Testis (tissue), 3 donors: ENCODE measurements around the gene ACACB. TPM values are rescaled to one million over a fixed set of nuclear protein-coding genes. Genes with fewer than 3 reads are reported as not detected.

Source experiments
- DNase-seq: peaks from one replicate; pipeline ENCODE4 v3.0.0-alpha.2; 2019
- H3K27ac ChIP-seq, 2 donors: fragments of 200-600 bp; sonication (generic); one replicate each; pipeline ENCODE4 v1.5.1; 2019
- H3K27me3 ChIP-seq: fragments of 200-600 bp; sonication (generic); one replicate; pipeline ENCODE4 v1.5.1; 2019
- H3K36me3 ChIP-seq: fragments of 200-600 bp; sonication (generic); one replicate; pipeline ENCODE4 v1.5.1; 2017; ENCODE audit warnings: low read depth; ENCODE audit errors: missing control alignments
- H3K4me1 ChIP-seq: fragments of 200-600 bp; sonication (generic); one replicate; pipeline ENCODE4 v1.5.1; 2019
- H3K4me3 ChIP-seq, 2 donors: fragments of 200-600 bp; sonication (generic); one replicate each; pipeline ENCODE4 v1.5.1; 2017 to 2019
- H3K9me3 ChIP-seq: fragments of 200-600 bp; sonication (generic); one replicate; pipeline ENCODE4 v1.5.1; 2017
- POLR2A ChIP-seq: fragments of 450-650 bp; IDR thresholded peaks from one replicate; pipeline ENCODE4 v1.6.1; 2017; ENCODE audit warnings: antibody characterized with exemption, mild to moderate bottlenecking, moderate library complexity
- WGBS, 2 donors: methylation state at CpG; one replicate each; pipeline ENCODE4 v1.1.5; 2018; 5-methylcytosine and 5-hydroxymethylcytosine counted together
- intact Hi-C: fragments of 100-400 bp; cut with DNase I; formaldehyde crosslinking; loops from one replicate; pipeline ENCODE4 v1.15.1; 2023; ENCODE audit warnings: low total_unique reads
- polyA plus RNA-seq: library from polyadenylated mRNA; stranded (reverse); fragments of 350-450 nt; fragmentation: Illumina TruSeq; extraction: RNeasy Lipid Tissue Mini Kit (QIAGEN cat#74804); gene quantifications from one replicate; pipeline ENCODE4 v1.2.3, GENCODE V29; 2014; ENCODE audit warnings: low read depth, low replicate concordance; ENCODE audit not compliant: insufficient read depth
- total RNA-seq, 2 donors: library from RNA; depleted of rRNA; stranded (reverse); fragments of >200 nt; gene quantifications; one replicate each; pipeline ENCODE4 v1.2.3, GENCODE V29; 2016
- TF ChIP-seq, protein P1 (sequence below), 3 experiments: fragments of 450-650 bp in 2 of 3; fragments of 200-600 bp in 1 of 3; sonication (generic) in 1 of 3; IDR thresholded peaks; one replicate each; pipeline ENCODE4 v1.5.1; 2016 to 2019; ENCODE audit warnings: antibody characterized with exemption in 3 of 3, mild to moderate bottlenecking in 2 of 3, moderate library complexity in 1 of 3

ACACB gene
- total and polyA plus RNA-seq, 3 donors from 2014 or later, result 25.5 to 96.8 (median 61.6) TPM

DNA sequence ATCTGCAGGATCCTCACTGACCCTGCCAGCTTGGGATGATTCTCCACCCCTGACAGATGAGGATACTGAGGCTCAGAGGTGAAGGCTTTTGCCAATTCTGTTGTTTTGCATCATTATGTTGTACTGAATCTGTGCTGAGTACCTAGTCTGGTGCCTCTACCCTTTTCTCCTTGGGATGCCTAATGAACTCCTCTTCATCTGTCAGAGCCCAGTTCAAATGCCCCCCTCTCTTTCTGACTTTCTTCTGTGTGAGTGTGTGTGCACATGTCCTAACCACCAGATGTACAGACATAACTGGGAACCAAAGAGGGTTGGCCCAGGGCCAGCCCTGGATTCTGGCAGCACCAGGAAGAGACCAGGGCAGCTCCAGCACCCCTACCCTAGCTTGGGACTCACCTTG, 169.9 kb downstream of the ACACB start:
- TF ChIP-seq POLR2A, result no peak
- TF ChIP-seq, protein P1, sequence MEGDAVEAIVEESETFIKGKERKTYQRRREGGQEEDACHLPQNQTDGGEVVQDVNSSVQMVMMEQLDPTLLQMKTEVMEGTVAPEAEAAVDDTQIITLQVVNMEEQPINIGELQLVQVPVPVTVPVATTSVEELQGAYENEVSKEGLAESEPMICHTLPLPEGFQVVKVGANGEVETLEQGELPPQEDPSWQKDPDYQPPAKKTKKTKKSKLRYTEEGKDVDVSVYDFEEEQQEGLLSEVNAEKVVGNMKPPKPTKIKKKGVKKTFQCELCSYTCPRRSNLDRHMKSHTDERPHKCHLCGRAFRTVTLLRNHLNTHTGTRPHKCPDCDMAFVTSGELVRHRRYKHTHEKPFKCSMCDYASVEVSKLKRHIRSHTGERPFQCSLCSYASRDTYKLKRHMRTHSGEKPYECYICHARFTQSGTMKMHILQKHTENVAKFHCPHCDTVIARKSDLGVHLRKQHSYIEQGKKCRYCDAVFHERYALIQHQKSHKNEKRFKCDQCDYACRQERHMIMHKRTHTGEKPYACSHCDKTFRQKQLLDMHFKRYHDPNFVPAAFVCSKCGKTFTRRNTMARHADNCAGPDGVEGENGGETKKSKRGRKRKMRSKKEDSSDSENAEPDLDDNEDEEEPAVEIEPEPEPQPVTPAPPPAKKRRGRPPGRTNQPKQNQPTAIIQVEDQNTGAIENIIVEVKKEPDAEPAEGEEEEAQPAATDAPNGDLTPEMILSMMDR (IDR thresholded peaks at IDR 0.05), result no peak
- intact Hi-C loops, result no loop called here
- DNase-seq, result no peak
- no peaks in the 10 kb centered on the region for H3K36me3 ChIP-seq
- H3K27me3 ChIP-seq, result no peaks in the 10 kb centered on the region
- no peaks in the 10 kb centered on the region for H3K4me1 ChIP-seq
- H3K9me3 ChIP-seq, result no peaks in the 10 kb centered on the region
- H3K4me3 ChIP-seq, result no peak overlapping the region
- no peak overlapping the region for H3K27ac ChIP-seq

DNA sequence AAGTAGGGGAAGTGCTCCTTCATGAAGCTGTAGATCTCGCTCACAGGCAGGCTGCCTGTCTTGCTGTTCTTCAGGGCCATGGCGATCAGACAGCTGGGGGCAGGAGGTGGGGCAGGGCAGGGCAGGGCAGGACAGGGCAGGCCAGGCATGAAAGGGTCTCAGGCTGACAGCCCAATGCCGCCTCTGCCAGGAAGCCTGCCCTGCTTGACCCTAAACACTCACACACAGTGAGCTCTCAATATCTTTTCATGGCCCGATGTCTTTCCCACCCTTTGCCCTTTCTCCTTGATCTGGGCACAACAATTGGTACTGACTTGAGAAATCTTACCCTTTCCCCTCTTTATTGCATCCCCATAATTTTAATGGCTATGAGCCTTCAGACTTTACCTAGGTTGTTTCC, 170.3 kb downstream of the ACACB start:
- H3K4me3 ChIP-seq, result no peak overlapping the region
- TF ChIP-seq, protein P1 (IDR thresholded peaks at IDR 0.05), result no peak
- TF ChIP-seq POLR2A, result no peak
- DNase-seq, result no peak
- H3K9me3 ChIP-seq, result no peaks in the 10 kb centered on the region
- no peaks in the 10 kb centered on the region for H3K36me3 ChIP-seq
- WGBS, 2 donors, result 82 to 92% methylated on average over 3 to 4 of the region's 4 CpGs
- no peak overlapping the region for H3K27ac ChIP-seq
- no peaks in the 10 kb centered on the region for H3K27me3 ChIP-seq
- H3K4me1 ChIP-seq, result no peaks in the 10 kb centered on the region
- intact Hi-C loops, result no loop called here

DNA sequence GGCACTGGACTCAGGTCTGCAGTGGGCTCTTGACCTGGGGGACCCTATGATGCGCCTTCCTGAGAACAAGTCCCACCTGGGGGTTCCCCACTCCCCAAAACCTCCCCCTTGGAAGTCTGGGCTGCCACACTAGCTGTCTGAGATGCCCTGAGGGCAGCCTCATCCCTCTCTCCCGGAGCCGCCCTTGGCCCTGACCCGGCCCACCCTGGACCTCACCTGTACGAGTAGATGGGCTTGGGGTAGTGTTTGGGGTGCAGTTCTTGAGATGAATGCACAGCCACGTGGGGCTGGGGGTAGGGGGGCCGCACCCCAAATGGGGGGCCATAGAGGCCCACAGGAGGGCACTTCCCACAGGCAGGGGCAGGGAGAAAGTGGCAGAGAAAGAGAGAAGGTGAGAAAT, 170.8 kb downstream of the ACACB start:
- TF ChIP-seq, protein P1 (IDR thresholded peaks at IDR 0.05), result no peak
- no peak for TF ChIP-seq POLR2A
- Histone ChIP-seq H3K27ac (no peak overlapping the region), H3K36me3 (no peaks in the 10 kb centered on the region), H3K4me1 (no peaks in the 10 kb centered on the region), H3K4me3 (no peak overlapping the region), H3K9me3 (no peaks in the 10 kb centered on the region), H3K27me3 (no peaks in the 10 kb centered on the region)
- DNase-seq, result no peak
- intact Hi-C loops, result no loop called here
- WGBS, 2 donors, result 81% methylated on average over 5 to 7 of the region's 7 CpGs

DNA sequence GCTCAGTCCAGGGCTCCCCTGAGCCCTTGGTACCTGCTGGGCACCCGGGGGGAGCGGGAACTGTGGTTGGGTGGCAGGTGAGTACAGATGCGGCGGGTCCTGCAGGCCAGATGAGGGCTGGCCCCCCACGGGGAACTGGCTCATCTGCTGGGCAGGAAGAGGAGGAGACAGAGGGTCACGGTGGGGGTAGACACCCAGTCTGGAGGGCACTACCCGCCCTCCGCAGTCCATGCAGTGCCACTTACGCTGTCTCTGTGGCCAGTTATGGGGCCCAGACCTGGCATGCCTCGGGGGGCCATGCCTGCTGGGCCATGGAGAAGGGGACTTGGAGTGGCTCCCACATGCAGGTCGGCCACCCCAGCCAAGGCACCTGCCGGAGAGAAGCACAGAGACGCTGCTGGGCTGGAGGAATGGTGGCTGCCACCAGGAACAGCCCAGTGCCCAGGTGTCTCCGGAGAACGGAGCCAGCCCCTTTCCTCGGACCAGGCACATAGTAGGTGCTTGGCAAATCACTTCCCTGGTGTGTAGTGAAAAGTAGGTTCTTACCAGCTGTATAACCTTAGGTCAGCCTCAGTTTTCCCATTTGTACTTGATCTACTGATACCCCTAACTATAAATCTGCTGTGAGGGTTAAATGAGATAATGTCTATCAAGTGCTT, 171.6 kb downstream of the ACACB start:
- Histone ChIP-seq H3K9me3 (no peaks in the 10 kb centered on the region), H3K27ac (no peak overlapping the region), H3K4me3 (peak overlapping the region in 1 of 2 donors; percentile 2), H3K27me3 (no peaks in the 10 kb centered on the region), H3K4me1 (no peaks in the 10 kb centered on the region), H3K36me3 (no peaks in the 10 kb centered on the region)
- intact Hi-C loops, result no loop called here
- no peak for TF ChIP-seq POLR2A
- TF ChIP-seq, protein P1 (IDR thresholded peaks at IDR 0.05), result no peak
- no peak for DNase-seq
- WGBS, 2 donors, result 85 to 87% methylated on average over 5 to 16 of the region's 16 CpGs

DNA sequence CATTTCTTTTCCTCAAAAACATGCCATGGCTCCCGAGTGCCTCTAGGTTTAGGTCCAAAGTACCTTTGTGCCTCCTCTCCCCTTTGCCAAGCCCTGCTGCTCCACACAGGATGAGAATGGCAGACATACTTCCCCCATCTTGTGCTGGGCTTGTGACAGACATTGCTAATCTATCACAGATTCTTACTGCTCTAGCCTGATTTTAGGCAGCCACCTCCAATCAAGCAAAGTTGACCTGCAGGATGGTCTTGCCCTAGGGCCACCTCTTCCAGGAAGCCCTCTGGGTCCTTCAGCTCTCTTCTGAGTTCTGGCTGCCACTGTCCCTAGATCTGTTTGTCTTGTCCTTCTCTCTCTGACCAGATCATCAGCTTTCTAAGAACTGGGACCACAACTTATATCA, 172.2 kb downstream of the ACACB start:
- no peaks in the 10 kb centered on the region for H3K9me3 ChIP-seq
- TF ChIP-seq POLR2A, result no peak
- TF ChIP-seq, protein P1 (IDR thresholded peaks at IDR 0.05), result no peak
- no peaks in the 10 kb centered on the region for H3K27me3 ChIP-seq
- no peaks in the 10 kb centered on the region for H3K4me1 ChIP-seq
- intact Hi-C loops, result no loop called here
- H3K4me3 ChIP-seq, result peak overlapping the region in 1 of 2 donors; percentile 2
- no peak overlapping the region for H3K27ac ChIP-seq
- no peaks in the 10 kb centered on the region for H3K36me3 ChIP-seq
- 67 to 89% methylated on average over 1 of the region's 1 CpG for WGBS, 2 donors
- DNase-seq, result peak; percentile 42
